HCT116 (cell line): ENCODE measurements around the gene TRPV5. TPM values are rescaled to one million over a fixed set of nuclear protein-coding genes. Genes with fewer than 3 reads are reported as not detected.
A peak's percentile ranks its signal among the peaks of the same experiment; 100 is the strongest.

Experiments used
- ATAC-seq: fragments of 200-7000 bp; cut with Tn5 transposase; 2 replicates; pipeline ENCODE4 v1.9.1; 2020; ENCODE audit warnings: mild to moderate bottlenecking, moderate library complexity
- BruUV-seq: library from RNA; stranded (reverse); fragments of 400-500 nt; replicated peaks from 2 replicates; lab custom pipeline; 2021; lab: Mats Ljungman, UMichigan
- CTCF ChIA-PET: fragments of 300-600 bp; sonication (Branson Sonifier 250); formaldehyde crosslinking; loops from one replicate; lab custom pipeline; 2021; ENCODE audit warnings: antibody characterized with exemption; lab: Charles Lee
- POLR2A ChIA-PET: fragments of 300-600, 350-600 bp; sonication (Branson Sonifier 250); formaldehyde crosslinking; loops from one replicate; lab custom pipeline; 2021; ENCODE audit warnings: antibody characterized with exemption; lab: Charles Lee
- RAD21 ChIA-PET, 2 experiments: fragments of 300-600 bp; sonication (Branson Sonifier 250); formaldehyde crosslinking; loops; one replicate each; lab custom pipeline; 2023; ENCODE audit warnings: low total read pairs in 2 of 2; ENCODE audit not compliant: uncharacterized antibody in 2 of 2, unreplicated experiment in 2 of 2, low non-redundant PET in 1 of 2; lab: Charles Lee
- DNase-seq: peaks from one replicate; pipeline ENCODE4 v3.0.0-alpha.2; 2010; ENCODE audit warnings: low read depth, low spot score
- H2AFZ ChIP-seq: fragments of 200-600 bp; shearing (Covaris generic), sonication (generic); 2 replicates; pipeline ENCODE4 v1.6.1; 2017; ENCODE audit warnings: low read depth, mixed run types, mixed read lengths, antibody characterized with exemption, low read length; ENCODE audit not compliant: poor library complexity, severe bottlenecking
- H3K27ac ChIP-seq: 2 replicates; pipeline ENCODE4 v1.5.1; 2012; ENCODE audit warnings: low read depth, low read length
- H3K27me3 ChIP-seq: fragments of 200-600 bp; sonication (generic); 2 replicates; pipeline ENCODE4 v1.6.1; 2016; ENCODE audit warnings: mixed run types, low read length, mixed read lengths; ENCODE audit not compliant: insufficient read depth
- H3K36me3 ChIP-seq, 2 experiments: fragments of 200-500 bp in 1 of 2; fragments of 200-600 bp in 1 of 2; sonication (Bioruptor generic) in 1 of 2; sonication (generic) in 1 of 2; 2 replicates each; pipeline versions ENCODE4 v1.5.1 to v1.6.1; 2014 to 2016; ENCODE audit warnings: low read length in 2 of 2, inconsistent platforms in 1 of 2, mixed read lengths in 1 of 2, mixed run types in 1 of 2; ENCODE audit not compliant: insufficient read depth in 2 of 2, control insufficient read depth in 1 of 2
- H3K4me1 ChIP-seq, 2 experiments: fragments of 200-600 bp in 1 of 2; sonication (generic) in 1 of 2; 2 replicates each; pipeline versions ENCODE4 v1.5.1 to v1.6.1; 2012 to 2017; ENCODE audit warnings: low read length in 2 of 2, inconsistent platforms in 1 of 2, mild to moderate bottlenecking in 1 of 2, mixed read lengths in 1 of 2, mixed run types in 1 of 2, moderate library complexity in 1 of 2; ENCODE audit not compliant: insufficient read depth in 2 of 2, control insufficient read depth in 1 of 2
- H3K4me2 ChIP-seq: fragments of 200-600 bp; sonication (generic); 2 replicates; pipeline ENCODE4 v1.6.1; 2017; ENCODE audit warnings: mixed run types, low read length, mixed read lengths
- H3K4me3 ChIP-seq, 2 experiments: fragments of 200-600 bp in 1 of 2; sonication (generic) in 1 of 2; replicated peaks in 1 of 2; 2 replicates each; pipeline ENCODE4 v1.5.1; 2011 to 2016; ENCODE audit warnings: low read length in 2 of 2, control low read depth in 1 of 2, low read depth in 1 of 2, mild to moderate bottlenecking in 1 of 2, mixed read lengths in 1 of 2, mixed run types in 1 of 2
- H3K79me2 ChIP-seq: fragments of 200-600 bp; sonication (generic); 2 replicates; pipeline ENCODE4 v1.6.1; 2017; ENCODE audit warnings: mild to moderate bottlenecking, mixed run types, low read length, moderate library complexity, mixed read lengths; ENCODE audit not compliant: insufficient read depth
- H3K9ac ChIP-seq: fragments of 200-600 bp; sonication (generic); 2 replicates; pipeline ENCODE4 v1.6.1; 2016; ENCODE audit warnings: low read length, mixed read lengths
- H3K9me2 ChIP-seq: fragments of 200-600 bp; sonication (generic), shearing (Covaris generic); 2 replicates; pipeline ENCODE4 v1.6.1; 2017; ENCODE audit warnings: mixed run types, mild to moderate bottlenecking, moderate library complexity; ENCODE audit not compliant: insufficient read depth
- H3K9me3 ChIP-seq, 2 experiments: fragments of 200-500 bp in 1 of 2; fragments of 200-600 bp in 1 of 2; sonication (Bioruptor generic) in 1 of 2; sonication (generic) in 1 of 2; 2 replicates each; pipeline ENCODE4 v1.6.1; 2014 to 2017; ENCODE audit warnings: low read length in 2 of 2, mixed read lengths in 2 of 2, inconsistent platforms in 1 of 2, low read depth in 1 of 2, mild to moderate bottlenecking in 1 of 2, mixed run types in 1 of 2, moderate library complexity in 1 of 2; ENCODE audit not compliant: control insufficient read depth in 1 of 2, insufficient read depth in 1 of 2
- H4K20me1 ChIP-seq: fragments of 200-600 bp; sonication (generic), shearing (Covaris generic); 2 replicates; pipeline ENCODE4 v1.6.1; 2017; ENCODE audit warnings: mixed run types, mild to moderate bottlenecking, moderate library complexity; ENCODE audit not compliant: insufficient read depth
- CEBPB ChIP-seq: IDR thresholded peaks from 2 replicates; pipeline ENCODE4 v1.6.1; 2012; ENCODE audit warnings: low read depth
- ELF1 ChIP-seq: IDR thresholded peaks from 2 replicates; pipeline ENCODE4 v1.6.1; 2012; ENCODE audit warnings: low read depth, borderline replicate concordance
- EZH2 ChIP-seq: fragments of 200-600 bp; sonication (generic); IDR thresholded peaks from 2 replicates; pipeline ENCODE4 v1.6.1; 2017; ENCODE audit warnings: antibody characterized with exemption, mixed run types
- EZH2phosphoT487 ChIP-seq: fragments of 200-600 bp; IDR thresholded peaks from 2 replicates; pipeline ENCODE4 v1.6.1; 2018; ENCODE audit warnings: antibody characterized with exemption, borderline replicate concordance
- FOSL1 ChIP-seq: IDR thresholded peaks from 2 replicates; pipeline ENCODE4 v1.6.1; 2012; ENCODE audit warnings: low read depth
- JUND ChIP-seq: IDR thresholded peaks from 2 replicates; pipeline ENCODE4 v1.6.1; 2012
- POLR2A ChIP-seq: IDR thresholded peaks from 2 replicates; pipeline ENCODE4 v1.7.0; 2011; ENCODE audit warnings: borderline replicate concordance; ENCODE audit not compliant: insufficient read depth, insufficient read length; ENCODE audit errors: extremely low read depth
- POLR2AphosphoS5 ChIP-seq: IDR thresholded peaks from 2 replicates; pipeline ENCODE4 v1.6.1; 2011; ENCODE audit warnings: mild to moderate bottlenecking, low read depth, low read length, moderate library complexity
- RAD21 ChIP-seq: IDR thresholded peaks from 2 replicates; pipeline ENCODE4 v1.6.1; 2012; ENCODE audit warnings: low read depth, mild to moderate bottlenecking
- SP1 ChIP-seq: IDR thresholded peaks from 2 replicates; pipeline ENCODE4 v1.6.1; 2012; ENCODE audit warnings: low read depth
- SRF ChIP-seq: IDR thresholded peaks from 2 replicates; pipeline ENCODE4 v1.6.1; 2012; ENCODE audit warnings: low read depth
- YY1 ChIP-seq: IDR thresholded peaks from 2 replicates; pipeline ENCODE4 v1.6.1; 2011; ENCODE audit warnings: low read length, low read depth, moderate library complexity, mild to moderate bottlenecking; ENCODE audit not compliant: insufficient replicate concordance; ENCODE audit errors: extremely low read depth
- intact Hi-C: fragments of 100-400 bp; cut with micrococcal nuclease; formaldehyde crosslinking; loops from 2 replicates; pipeline ENCODE4 v1.10.0; 2022
- total RNA-seq: library from RNA; stranded (reverse); gene quantifications from one replicate; pipeline ENCODE4 v1.2.1, GENCODE V29; 2021; ENCODE audit not compliant: unreplicated experiment
- TF ChIP-seq, protein P1 (sequence below): IDR thresholded peaks from 2 replicates; pipeline ENCODE4 v1.6.1; 2012
- TF ChIP-seq, protein P2 (sequence below), 3 experiments: fragments of 200-600 bp in 1 of 3; sonication (generic) in 1 of 3; IDR thresholded peaks in 2 of 3; conservative IDR thresholded peaks in 1 of 3; 2 replicates each; pipeline ENCODE4 v1.5.1; 2012 to 2017; ENCODE audit warnings: low read depth in 2 of 3, low read length in 2 of 3, antibody characterized with exemption in 1 of 3, borderline replicate concordance in 1 of 3, control low read depth in 1 of 3, mild to moderate bottlenecking in 1 of 3, mixed read lengths in 1 of 3, mixed run types in 1 of 3, moderate library complexity in 1 of 3; ENCODE audit not compliant: insufficient read depth in 1 of 3

The TRPV5 gene
- total RNA-seq, 1 experiment from 2014 or later = not detected

DNA sequence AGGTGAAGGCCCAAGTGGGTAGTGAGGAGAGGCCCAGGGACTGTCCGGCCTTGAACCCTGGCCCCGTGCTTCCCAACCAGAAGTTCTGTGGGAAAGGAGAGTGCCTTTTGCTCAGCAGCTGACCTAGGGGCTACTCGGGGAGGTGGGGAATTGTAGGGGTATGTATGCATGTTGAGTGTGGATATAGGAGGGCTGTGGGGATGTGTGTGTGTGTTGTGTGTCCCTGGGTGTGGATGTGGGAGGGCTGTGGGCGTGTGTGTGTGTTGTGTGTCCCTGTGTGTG, 66.5 kb downstream of the TRPV5 start:
- Histone ChIP-seq H3K27ac (no peak overlapping the region), H3K79me2 (no peaks in the 10 kb centered on the region), H3K27me3 (no peaks in the 10 kb centered on the region), H2AFZ (no peak overlapping the region)
- intact Hi-C loops = no loop called here
- POLR2A ChIA-PET = no interaction called here
- no TSS peak for BruUV-seq
- TF ChIP-seq FOSL1 (no peak), EZH2phosphoT487 (no peak), POLR2A (no peak), SRF (no peak), RAD21 (no peak), CEBPB (no peak), POLR2AphosphoS5 (no peak), ELF1 (no peak), SP1 (no peak)
- TF ChIP-seq, protein P1, sequence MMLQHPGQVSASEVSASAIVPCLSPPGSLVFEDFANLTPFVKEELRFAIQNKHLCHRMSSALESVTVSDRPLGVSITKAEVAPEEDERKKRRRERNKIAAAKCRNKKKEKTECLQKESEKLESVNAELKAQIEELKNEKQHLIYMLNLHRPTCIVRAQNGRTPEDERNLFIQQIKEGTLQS = no peak
- TF ChIP-seq, all 23 proteins: peak for 0
- ChIA-PET RAD21 (no interaction called here), CTCF (interaction anchor here (0.6 to 2.2 kb wide), 7 partner anchors 19 to 263 kb away, joined by 3 to 13 read pairs (median 4); partner anchors contain the start of gene TRPV6)
- ATAC-seq = no peak
- no peak overlapping the region for H3K9ac ChIP-seq
- no peaks in the 10 kb centered on the region for H3K4me1 ChIP-seq
- no peak overlapping the region for H3K4me2 ChIP-seq
- no peaks in the 10 kb centered on the region for H3K9me3 ChIP-seq
- no peak for DNase-seq
- H3K4me3 ChIP-seq = no peak overlapping the region
- H3K36me3 ChIP-seq = no peaks in the 10 kb centered on the region
- H3K9me2 ChIP-seq = no peaks in the 10 kb centered on the region
- H4K20me1 ChIP-seq = no peaks in the 10 kb centered on the region

DNA sequence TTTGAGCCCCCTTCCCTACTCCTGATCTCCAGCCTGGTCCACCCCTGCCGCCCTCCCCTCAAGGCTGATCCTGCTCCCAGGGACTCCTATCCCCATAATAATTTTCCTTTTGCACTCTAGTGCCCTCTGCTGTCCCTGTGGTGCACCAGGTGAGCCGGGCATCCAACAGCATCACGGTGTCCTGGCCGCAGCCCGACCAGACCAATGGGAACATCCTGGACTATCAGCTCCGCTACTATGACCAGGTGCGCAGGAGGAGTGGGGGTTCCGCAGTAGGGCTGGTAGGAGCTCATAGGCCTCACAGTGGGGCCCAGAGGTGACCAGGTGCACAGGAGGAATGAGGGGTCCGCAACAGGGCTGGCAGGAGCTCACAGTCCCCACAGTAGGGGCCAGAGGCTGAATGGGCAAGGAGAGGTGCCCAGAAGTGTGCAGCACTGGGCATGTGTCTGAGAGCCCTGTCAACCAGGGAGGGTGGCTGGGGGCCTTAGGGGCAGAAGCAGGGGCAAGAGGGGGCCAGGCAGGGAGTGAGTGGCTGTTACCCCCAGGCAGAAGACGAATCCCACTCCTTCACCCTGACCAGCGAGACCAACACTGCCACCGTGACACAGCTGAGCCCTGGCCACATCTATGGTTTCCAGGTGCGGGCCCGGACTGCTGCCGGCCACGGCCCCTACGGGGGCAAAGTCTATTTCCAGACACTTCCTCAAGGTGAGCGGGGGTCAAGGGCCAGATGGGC, 67.0 kb downstream of the TRPV5 start:
- intact Hi-C loops = loop anchor here (1.0 kb wide), 2 partner anchors 12 to 234 kb away; no protein-coding TSS in a partner anchor
- BruUV-seq = no TSS peak
- Histone ChIP-seq H3K4me2 (no peak overlapping the region), H3K36me3 (no peaks in the 10 kb centered on the region), H3K9me3 (no peaks in the 10 kb centered on the region), H3K27me3 (no peaks in the 10 kb centered on the region), H3K4me3 (no peak overlapping the region), H3K27ac (no peak overlapping the region), H3K9me2 (no peaks in the 10 kb centered on the region), H3K4me1 (no peaks in the 10 kb centered on the region), H4K20me1 (no peaks in the 10 kb centered on the region), H3K9ac (no peak overlapping the region), H3K79me2 (no peaks in the 10 kb centered on the region), H2AFZ (no peak overlapping the region)
- no peak for DNase-seq
- TF ChIP-seq POLR2A (no peak), SP1 (no peak), EZH2phosphoT487 (no peak), SRF (no peak), YY1 (no peak), EZH2 (no peak), RAD21 (peak; percentile 66), JUND (no peak)
- TF ChIP-seq, protein P2, sequence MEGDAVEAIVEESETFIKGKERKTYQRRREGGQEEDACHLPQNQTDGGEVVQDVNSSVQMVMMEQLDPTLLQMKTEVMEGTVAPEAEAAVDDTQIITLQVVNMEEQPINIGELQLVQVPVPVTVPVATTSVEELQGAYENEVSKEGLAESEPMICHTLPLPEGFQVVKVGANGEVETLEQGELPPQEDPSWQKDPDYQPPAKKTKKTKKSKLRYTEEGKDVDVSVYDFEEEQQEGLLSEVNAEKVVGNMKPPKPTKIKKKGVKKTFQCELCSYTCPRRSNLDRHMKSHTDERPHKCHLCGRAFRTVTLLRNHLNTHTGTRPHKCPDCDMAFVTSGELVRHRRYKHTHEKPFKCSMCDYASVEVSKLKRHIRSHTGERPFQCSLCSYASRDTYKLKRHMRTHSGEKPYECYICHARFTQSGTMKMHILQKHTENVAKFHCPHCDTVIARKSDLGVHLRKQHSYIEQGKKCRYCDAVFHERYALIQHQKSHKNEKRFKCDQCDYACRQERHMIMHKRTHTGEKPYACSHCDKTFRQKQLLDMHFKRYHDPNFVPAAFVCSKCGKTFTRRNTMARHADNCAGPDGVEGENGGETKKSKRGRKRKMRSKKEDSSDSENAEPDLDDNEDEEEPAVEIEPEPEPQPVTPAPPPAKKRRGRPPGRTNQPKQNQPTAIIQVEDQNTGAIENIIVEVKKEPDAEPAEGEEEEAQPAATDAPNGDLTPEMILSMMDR (IDR thresholded peaks at IDR 0.05 in 2 of 3, conservative IDR thresholded peaks at IDR 0.05 in 1 of 3; ENCODE audit: borderline replicate concordance in 1 of 3, insufficient read depth in 1 of 3, low read depth in 2 of 3, low read length in 2 of 3) = peak; percentile 66 to 75 (median 74); a peak in 5 of 6 replicates
- TF ChIP-seq, protein P1 = no peak
- RAD21 ChIA-PET = interaction anchor here in 1 of 2 experiments (1.1 kb wide), 1 partner anchor 13 kb away, joined by 3 read pairs; no protein-coding TSS in a partner anchor
- CTCF ChIA-PET = interaction anchor here (0.6 to 2.2 kb wide), 12 partner anchors 12 to 263 kb away, joined by 3 to 13 read pairs (median 4); partner anchors contain the start of genes EPHB6 and TRPV6
- ATAC-seq = peak; percentile 96
- POLR2A ChIA-PET = no interaction called here
